GM18870 (cell line): ENCODE results near the gene TBC1D14.

Experiments
- ATAC-seq: cut with Tn5 transposase; IDR thresholded peaks from one replicate; pipeline ENCODE4 v1.9.1; 2021; ENCODE audit warnings: moderate library complexity; ENCODE audit not compliant: unreplicated experiment

The TBC1D14 gene

GRCh38 chr4:7034262-7035081 lies 124.8 kb downstream of the TBC1D14 start:
- no peak for ATAC-seq

- no peak for ATAC-seq
Observed at GRCh38 chr4:7037425-7037824, 127.8 kb downstream of the TBC1D14 start.

GRCh38 chr4:7040765-7041164 lies 131.1 kb downstream of the TBC1D14 start:
- ATAC-seq = no peak

- no peak for ATAC-seq
Observed at GRCh38 chr4:7041246-7041645, 131.6 kb downstream of the TBC1D14 start.

- no peak for ATAC-seq
Observed at GRCh38 chr4:7041801-7042502, 132.3 kb downstream of the TBC1D14 start.

GRCh38 chr4:7042503-7043283 lies 133.1 kb downstream of the TBC1D14 start:
- peak; percentile 65 for ATAC-seq

GRCh38 chr4:7043284-7044136 lies 133.9 kb downstream of the TBC1D14 start, which contains the start of gene TADA2B:
TSS of gene TADA2B (plus strand) at chr4:7043372. CDS start at chr4:7043580, 208 bp downstream.
- peak; percentile 29 for ATAC-seq

- no peak for ATAC-seq
Observed at GRCh38 chr4:7044137-7044930, 134.7 kb downstream of the TBC1D14 start.

GRCh38 chr4:7045553-7045952 lies 135.9 kb downstream of the TBC1D14 start:
- ATAC-seq = no peak

- ATAC-seq = no peak
Observed at GRCh38 chr4:7045961-7046921, 136.6 kb downstream of the TBC1D14 start.

GRCh38 chr4:7046971-7047370 lies 137.3 kb downstream of the TBC1D14 start:
- ATAC-seq = no peak

GRCh38 chr4:7048642-7049041 lies 139.0 kb downstream of the TBC1D14 start:
- no peak for ATAC-seq

- ATAC-seq = no peak
Observed at GRCh38 chr4:7049295-7049694, 139.7 kb downstream of the TBC1D14 start.

GRCh38 chr4:7049739-7050138 lies 140.1 kb downstream of the TBC1D14 start:
- ATAC-seq = no peak

- no peak for ATAC-seq
Observed at GRCh38 chr4:7050481-7051143, 141.0 kb downstream of the TBC1D14 start.

GRCh38 chr4:7051144-7051495 lies 141.5 kb downstream of the TBC1D14 start:
- ATAC-seq = no peak

- no peak for ATAC-seq
Observed at GRCh38 chr4:7051905-7052304, 142.3 kb downstream of the TBC1D14 start.

- no peak for ATAC-seq
Observed at GRCh38 chr4:7052313-7052712, 142.7 kb downstream of the TBC1D14 start.
